Measurements from ENCODE around the gene IL1R2.

The IL1R2 gene

DNA sequence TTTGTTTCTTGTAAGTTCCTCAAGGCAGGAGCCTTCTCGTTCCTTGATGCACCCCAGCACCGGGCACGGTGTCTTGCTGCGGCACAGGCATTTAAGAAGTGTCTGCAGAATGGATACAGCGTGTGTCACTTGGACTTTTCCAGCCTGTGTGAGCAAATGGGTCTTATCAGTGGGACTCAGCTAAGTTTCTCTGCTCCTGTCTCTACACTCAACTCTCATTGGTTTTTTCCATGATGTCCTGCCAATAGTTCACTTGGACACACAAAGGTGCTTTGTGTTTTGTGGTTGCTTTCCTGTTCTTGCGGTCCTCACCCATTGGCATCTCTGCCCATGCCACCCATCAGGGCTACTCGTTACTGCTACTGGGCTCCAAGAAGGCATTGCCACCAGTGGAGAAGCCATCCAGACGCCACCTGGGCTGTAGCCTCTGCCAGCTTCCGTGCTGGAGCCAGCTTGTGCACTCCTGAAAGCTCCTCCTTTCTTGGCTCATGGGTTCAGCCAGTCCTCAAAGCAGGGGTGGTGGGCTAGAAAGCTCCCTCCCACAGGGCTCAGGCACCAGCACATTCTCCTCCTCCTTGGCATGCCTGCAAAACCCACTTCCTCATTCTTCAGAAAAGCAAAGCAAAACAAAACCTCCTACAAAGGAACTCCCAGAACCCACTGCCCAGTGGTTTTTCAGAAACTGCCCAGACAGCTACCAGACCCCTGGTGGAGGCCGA lies 41.4 kb downstream of the IL1R2 start:
- in situ Hi-C loops (cut with HindIII; ENCODE audit: low sequenced_read_pairs): no loop called here
- H3K4me3 ChIP-seq (ENCODE audit: low read depth, low read length): no peak overlapping the region
- TF ChIP-seq, protein P1, sequence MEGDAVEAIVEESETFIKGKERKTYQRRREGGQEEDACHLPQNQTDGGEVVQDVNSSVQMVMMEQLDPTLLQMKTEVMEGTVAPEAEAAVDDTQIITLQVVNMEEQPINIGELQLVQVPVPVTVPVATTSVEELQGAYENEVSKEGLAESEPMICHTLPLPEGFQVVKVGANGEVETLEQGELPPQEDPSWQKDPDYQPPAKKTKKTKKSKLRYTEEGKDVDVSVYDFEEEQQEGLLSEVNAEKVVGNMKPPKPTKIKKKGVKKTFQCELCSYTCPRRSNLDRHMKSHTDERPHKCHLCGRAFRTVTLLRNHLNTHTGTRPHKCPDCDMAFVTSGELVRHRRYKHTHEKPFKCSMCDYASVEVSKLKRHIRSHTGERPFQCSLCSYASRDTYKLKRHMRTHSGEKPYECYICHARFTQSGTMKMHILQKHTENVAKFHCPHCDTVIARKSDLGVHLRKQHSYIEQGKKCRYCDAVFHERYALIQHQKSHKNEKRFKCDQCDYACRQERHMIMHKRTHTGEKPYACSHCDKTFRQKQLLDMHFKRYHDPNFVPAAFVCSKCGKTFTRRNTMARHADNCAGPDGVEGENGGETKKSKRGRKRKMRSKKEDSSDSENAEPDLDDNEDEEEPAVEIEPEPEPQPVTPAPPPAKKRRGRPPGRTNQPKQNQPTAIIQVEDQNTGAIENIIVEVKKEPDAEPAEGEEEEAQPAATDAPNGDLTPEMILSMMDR (IDR thresholded peaks at IDR 0.05; ENCODE audit: low read depth, low read length): peak; percentile 43
- DNase-seq (ENCODE audit: low read depth, low spot score): peak; percentile 96

DNA sequence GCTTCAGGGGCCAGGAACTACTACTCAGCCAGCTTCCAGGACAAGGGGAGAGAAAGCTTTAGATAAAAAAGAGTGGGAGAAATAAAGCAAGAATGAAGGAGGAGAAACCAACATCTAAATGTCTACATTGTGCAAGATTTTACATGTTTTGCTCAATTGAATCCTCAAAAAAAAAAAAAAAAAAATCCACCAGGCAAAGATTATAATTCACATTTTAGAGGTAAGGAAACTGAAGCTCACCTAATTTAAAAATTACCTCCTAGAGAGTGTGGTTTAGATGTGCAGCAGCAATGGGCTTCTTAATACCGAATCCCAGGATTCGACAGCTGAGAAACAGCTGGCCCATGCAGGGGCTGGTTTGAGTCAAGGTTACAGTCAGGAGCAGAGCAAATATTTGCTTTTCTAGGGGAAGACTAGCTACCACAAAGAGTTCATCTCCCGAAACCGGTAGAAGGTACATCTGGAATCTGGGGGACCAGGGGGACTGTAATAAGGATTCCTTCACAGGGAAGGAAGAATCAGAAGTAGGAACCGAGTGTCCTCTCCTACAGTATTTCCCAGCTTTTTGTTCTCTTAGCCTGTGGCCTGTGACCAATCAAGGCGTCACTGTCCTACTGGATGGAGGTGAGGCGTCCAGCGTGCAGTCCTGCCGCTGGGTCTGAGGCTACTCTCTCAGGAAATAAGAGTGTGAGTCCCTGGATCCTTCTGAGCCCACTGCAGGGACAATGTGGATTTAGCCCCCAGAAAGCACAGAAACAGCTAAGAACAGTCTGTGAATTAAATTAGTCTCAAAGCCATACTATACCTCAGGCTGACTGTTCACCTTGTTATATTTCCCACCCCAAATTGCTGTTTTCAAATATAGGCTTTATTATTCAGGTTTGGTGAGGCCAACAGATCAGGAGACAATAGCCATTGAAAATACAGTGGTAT lies 42.3 kb downstream of the IL1R2 start:
- in situ Hi-C loops (cut with HindIII; ENCODE audit: low sequenced_read_pairs): no loop called here
- H3K4me3 ChIP-seq (ENCODE audit: low read depth, low read length): no peak overlapping the region
- TF ChIP-seq, protein P1 (IDR thresholded peaks at IDR 0.05; ENCODE audit: low read depth, low read length): no peak
- no peak for DNase-seq (ENCODE audit: low read depth, low spot score)

DNA sequence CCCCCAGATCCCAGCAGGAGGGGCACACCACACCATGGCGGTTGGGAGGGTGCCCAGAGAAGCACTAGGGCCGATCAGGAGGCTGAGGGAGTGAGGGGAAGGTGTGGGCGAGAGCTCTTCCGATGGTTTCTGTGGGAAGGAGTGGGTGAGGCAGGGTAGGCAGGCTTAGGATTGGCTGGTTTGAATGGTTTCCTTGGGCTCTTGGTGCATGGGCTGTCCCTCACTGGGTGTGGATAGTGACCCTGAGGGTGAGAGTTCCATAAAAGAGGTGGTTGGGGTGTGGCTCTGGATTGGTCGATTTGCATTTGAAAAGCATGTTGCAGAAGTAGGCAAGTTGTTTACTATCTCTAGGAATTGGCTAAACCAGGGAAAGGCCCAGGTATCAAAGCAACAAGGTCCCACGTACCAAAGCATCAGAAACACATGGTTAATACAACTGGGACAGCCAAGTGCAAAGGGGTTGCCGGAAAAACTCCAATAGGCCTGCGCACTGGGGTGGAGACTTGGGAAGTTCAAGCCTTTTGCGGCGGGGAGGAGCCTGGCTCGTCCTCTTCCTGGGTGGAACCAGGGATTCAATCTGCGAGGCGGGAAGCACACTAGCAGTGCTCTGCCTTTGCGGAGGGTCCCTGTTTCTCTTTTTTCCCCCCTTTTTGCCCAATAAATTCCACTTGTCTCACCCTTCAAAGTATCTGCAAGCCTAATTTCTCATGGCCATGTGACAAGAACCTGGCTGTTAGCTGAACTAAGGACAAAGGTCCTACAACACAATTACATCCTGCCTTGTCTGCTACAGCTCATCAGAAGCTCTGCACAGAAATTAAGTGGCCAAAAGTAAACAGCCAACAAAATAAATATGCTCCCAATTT lies 43.2 kb downstream of the IL1R2 start:
- no peak overlapping the region for H3K4me3 ChIP-seq (ENCODE audit: low read depth, low read length)
- DNase-seq (ENCODE audit: low read depth, low spot score): no peak
- in situ Hi-C loops (cut with HindIII; ENCODE audit: low sequenced_read_pairs): no loop called here
- TF ChIP-seq, protein P1 (IDR thresholded peaks at IDR 0.05; ENCODE audit: low read depth, low read length): no peak

DNA sequence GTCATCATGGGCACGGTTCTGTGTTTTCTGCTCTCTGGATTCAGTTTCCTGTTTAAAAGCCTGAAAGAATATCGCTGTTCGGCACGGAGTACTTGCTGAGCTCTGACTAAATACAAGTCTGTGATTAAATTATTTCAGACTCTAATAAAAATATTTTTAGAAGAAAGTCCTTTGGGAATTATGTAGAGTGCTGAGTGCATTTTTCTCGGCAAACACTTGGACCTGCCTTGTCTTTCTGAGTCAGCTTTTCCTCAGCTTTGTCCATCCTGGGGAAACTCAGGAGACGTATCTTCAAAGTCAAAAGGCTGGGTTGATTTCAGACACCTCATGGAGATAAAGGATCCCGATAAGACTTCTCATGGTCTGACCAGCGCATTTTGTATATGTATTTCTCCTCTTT lies 45.9 kb downstream of the IL1R2 start:
- no peak overlapping the region for H3K4me3 ChIP-seq (ENCODE audit: low read depth, low read length)
- TF ChIP-seq, protein P1 (IDR thresholded peaks at IDR 0.05; ENCODE audit: low read depth, low read length): no peak
- in situ Hi-C loops (cut with HindIII; ENCODE audit: low sequenced_read_pairs): no loop called here
- peak; percentile 57 for DNase-seq (ENCODE audit: low read depth, low spot score)

DNA sequence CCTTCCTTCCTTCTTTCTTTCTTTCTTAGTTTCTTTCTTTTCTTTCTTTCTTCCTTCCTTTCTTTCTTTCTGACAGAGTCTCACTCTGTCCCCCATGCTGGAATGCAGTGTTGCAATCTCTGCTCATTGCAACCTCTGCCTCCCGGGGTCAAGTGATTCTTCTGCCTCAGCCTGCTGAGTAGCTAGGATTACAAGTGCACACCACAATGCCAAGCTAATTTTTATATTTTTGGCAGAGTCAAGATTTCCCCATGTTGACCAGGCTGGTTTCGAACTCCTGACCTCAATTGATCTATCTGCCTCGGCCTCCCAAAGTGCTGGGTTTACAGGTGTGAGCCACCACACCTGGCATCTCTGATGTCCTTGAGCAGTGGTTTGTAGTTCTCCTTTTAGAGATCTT lies 48.5 kb downstream of the IL1R2 start:
- in situ Hi-C loops (cut with HindIII; ENCODE audit: low sequenced_read_pairs): no loop called here
- H3K4me3 ChIP-seq (ENCODE audit: low read depth, low read length): no peak overlapping the region
- DNase-seq (ENCODE audit: low read depth, low spot score): no peak
- TF ChIP-seq, protein P1 (IDR thresholded peaks at IDR 0.05; ENCODE audit: low read depth, low read length): no peak

DNA sequence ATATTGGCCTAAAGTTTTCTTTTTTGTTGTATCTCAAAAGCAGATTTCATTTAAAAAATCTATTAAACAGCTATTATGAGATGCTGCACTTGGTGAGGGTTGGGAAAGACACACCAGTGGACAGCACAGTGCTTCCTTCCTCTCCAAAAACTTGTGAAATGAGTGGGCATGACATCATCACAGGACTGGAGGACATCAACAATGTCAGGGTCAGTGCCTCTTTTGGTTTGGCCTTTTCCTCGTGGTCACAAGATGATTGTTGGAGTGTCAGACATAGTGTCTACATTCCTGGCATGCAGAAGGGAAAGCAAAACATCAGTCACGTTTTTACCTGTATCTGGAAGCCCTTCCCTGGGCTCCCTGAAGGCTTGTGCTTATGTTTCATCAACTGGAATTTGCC lies 49.6 kb downstream of the IL1R2 start:
- in situ Hi-C loops (cut with HindIII; ENCODE audit: low sequenced_read_pairs): no loop called here
- H3K4me3 ChIP-seq (ENCODE audit: low read depth, low read length): no peak overlapping the region
- no peak for DNase-seq (ENCODE audit: low read depth, low spot score)
- TF ChIP-seq, protein P1 (IDR thresholded peaks at IDR 0.05; ENCODE audit: low read depth, low read length): no peak

Data from astrocyte of the spinal cord (primary cell).